HG03354 (cell line): ENCODE results near the gene CAMTA1.
"Not testable (repeated sequence)": the region's sequence is repeated elsewhere in the genome, so short reads cannot be mapped to it uniquely, and the experiment has no call there.

Source experiments
- ATAC-seq: cut with Tn5 transposase; IDR thresholded peaks from one replicate; pipeline ENCODE4 v1.9.1; 2021; ENCODE audit warnings: mild to moderate bottlenecking; ENCODE audit not compliant: unreplicated experiment, poor library complexity, severe bottlenecking

Gene CAMTA1

DNA sequence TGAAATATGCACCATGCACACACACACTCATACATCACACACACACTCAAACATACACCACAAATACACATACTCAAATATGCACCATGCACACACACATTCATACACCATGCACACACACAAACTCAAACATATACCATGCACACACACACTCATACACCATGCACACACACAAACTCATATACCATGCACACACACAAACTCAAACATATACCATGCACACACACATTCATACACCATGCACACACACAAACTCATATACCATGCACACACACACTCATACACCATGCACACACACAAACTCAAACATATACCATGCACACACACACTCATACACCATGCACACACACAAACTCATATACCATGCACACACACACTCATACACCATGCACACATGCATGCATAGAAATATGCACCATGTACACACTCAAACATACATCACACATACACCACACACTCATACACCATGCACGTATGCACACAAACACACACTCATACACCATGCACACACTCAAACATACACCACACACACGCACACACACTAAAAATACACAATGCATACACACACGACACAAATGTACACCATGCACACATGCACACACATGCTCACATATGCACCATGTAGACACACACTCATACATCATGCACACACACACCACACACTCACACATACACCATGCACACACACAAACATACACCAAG lies 362.5 kb downstream of the CAMTA1 start:
- not testable (repeated sequence) for ATAC-seq

DNA sequence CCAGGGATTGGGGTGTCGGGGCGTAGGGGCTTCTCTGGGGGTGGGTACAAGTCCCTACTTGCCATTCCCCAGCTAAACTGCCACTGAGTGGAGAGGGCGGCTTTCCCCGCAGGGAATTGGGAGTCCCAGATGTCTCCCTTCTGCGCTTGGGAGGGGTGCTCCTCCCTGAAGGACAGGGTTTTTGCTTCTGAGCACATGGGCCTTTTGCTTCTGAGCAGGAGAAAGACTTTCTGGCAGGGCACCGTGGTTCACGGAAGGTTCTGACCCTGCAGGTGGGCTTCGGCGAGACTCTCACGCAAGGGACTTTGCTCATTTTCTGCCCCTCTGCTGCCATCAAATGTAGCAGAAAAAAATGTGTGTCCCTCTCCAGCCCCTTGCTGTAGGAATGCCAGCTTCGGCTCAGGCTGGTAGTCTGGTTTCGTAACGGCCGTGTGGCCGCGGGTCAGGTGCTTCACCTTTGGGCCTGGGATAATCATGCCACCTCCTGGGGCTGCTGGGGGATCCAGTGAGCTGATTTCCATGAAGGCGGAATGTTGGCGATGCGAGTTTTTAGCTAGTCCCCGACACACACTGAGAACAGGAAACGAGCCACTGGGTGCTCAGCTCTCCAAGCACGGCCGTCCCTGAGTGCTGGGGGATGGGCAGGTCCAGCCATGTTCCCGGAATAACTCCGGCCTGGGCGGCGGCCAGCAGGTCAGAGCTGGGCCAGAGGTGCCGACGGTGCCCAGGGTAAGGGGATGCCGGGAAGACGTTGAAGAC lies 364.0 kb downstream of the CAMTA1 start:
- ATAC-seq: no peak

DNA sequence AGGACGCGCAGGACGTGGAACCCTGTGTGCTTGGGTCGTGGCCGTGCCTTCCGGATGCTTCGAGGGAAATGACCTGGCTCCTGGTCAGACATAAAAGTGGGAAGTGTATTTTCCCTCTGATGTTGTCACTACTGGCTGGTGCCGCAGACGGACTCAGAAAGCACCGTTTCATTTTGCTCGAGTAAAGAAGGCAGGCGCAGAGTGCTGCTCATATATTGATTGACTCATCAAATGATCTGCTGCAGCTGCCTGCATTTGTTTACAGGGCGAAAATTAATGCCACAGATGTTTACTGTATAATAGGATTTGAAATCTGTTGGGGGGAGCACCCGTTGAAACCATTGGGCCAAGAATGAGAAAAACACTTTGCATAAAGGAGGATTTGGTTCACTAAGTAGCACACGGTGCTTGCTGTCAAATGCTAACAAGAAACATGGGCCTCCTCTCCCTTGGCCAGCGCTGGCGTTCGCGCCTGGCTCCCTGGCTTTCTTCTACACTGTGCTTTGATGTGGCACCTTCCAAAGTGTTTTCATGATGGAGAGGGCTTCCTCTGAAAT lies 365.5 kb downstream of the CAMTA1 start:
- ATAC-seq: no peak

DNA sequence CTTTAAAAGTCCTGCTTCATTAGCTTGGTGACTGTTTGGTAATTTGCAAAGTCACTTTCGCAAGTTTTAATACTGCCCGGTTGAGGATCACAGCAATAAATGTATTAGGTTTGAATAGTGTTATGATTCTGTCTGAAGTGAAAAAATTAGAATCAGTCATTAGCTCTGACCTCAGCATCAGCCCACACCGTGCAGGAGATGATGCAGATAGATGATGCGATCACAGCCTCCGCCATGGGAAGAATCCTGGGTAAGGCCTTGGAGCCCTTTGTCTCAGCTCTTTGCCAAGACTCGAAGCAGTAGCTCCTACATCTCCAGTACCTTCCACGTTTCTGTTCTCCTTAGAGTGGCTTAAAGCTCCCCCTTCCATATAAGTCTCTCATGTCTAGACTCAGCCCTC lies 366.7 kb downstream of the CAMTA1 start:
- ATAC-seq: no peak

DNA sequence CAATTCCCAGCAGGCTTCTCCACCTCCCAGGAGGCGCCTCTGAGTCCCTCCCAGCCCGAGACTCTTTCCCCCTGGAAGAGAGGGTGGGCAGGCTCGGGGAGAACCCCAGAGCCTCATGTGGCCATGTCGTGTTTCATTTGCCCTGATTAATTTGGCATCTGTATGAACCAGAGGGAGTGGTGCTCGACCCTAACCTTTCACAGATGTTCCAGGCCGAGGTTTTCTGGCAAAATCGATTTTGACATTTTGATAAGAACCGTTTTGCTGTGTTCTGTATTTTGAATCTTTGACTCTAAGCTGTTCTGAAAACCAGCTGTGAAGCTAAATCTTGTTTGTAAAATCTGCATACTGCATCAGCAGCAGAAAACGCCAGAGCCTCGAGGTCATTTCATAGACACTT lies 367.4 kb downstream of the CAMTA1 start:
- no peak for ATAC-seq

DNA sequence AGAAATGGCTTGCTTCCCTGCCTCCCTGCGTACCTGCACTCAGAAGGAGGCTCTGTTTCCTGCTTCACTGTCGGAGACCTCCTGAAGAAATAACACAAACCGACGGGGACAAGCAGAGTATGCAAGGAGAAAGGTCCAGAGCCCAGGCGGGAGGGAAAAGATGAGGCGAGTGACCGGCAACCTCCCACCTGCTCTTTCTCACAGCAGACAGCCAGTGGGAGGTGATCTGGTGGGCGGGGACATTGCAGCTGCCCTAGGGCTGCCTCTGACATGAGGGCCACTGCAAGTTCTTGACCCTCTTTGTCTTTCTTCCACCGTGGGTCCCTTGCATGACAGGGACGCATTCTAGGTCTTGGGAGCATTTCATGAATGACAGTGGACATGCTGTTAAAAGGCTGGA lies 368.2 kb downstream of the CAMTA1 start:
- no peak for ATAC-seq

DNA sequence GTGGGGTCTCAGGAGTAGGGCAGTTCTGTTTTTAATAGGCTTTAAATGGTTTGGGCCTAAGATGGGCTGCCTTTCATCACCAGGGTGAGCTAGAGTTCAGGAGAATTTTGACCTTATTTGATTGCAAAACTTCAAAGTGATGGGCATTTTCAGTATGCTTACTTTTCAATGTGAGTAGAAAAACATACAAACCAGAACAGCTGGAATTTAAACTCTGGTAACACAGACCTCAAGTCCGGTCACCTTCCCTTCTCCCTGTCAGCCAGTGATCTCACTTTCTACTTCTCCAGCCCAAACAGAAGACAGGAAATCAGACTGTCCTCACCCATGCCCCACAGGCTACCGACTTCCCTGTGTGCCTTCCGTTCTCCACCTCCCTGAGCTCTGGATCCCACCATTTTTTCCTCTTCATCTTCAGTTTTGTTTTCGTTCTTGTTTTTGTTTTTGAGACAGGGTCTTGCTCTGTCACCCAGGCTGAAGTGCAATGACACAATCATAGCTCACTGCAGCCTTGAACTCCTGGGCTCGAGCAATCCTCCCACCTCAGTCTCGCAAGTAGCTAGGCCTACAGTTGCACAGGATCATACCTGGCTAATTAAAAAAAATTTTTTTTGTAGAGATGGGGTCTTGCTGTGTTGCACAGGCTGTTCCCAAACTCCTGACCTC lies 374.0 kb downstream of the CAMTA1 start:
- ATAC-seq: no peak

DNA sequence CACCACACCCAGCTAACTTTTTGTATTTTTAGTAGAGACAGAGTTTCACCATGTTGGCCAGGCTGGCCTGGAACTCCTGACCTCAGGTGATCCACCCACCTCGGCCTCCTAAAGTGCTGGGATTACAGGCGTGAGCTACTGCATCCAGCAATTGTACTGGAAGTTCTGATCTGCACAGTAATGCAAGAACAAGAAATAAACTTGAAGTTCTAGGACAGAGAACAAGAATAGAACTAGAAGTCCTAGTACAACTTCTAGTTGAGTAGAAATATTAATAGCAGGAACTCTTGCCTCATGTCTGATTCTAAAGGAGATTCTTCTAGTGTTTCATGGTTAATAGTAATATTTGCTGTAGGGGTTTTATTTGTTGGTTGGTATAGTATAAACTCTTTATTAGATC lies 383.3 kb downstream of the CAMTA1 start:
- not testable (repeated sequence) for ATAC-seq

DNA sequence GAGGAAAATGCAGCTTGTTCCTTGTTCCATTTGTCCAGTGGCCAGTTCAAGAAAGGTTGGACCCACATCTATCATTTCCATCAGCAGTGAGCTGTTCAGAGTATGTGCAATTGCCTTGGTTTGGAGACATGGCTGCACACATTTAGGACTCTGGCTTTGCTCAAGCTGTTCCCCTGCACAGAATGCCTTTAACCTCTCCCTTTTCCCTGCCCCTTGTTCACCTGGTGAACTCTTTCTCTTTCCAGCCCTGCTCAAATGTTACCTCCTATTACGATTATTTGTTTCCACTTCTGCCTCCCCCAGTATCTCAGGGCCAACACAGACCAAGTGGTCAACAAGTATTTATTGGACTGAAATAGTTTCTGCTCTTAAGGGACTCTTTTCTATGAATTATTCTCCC lies 385.9 kb downstream of the CAMTA1 start:
- ATAC-seq: no peak

DNA sequence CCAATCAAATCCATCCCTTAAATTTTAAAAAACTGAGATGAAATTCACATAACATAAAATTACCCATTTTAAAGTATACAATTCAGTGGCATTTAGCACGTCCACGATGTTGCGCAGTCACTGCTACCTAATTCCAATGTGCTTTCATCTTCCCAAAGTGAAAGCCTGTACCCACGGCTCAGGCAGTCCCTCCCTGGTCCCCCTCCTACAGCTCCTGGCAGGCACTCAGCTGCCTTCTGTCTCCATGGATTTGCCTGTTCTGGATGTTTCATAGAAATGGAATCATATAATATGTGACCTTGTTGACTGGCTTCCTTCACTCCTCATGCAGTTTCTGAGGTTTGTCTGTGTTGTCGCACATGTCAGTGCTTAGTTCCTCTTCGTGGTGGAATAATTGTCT lies 386.3 kb downstream of the CAMTA1 start:
- no peak for ATAC-seq

DNA sequence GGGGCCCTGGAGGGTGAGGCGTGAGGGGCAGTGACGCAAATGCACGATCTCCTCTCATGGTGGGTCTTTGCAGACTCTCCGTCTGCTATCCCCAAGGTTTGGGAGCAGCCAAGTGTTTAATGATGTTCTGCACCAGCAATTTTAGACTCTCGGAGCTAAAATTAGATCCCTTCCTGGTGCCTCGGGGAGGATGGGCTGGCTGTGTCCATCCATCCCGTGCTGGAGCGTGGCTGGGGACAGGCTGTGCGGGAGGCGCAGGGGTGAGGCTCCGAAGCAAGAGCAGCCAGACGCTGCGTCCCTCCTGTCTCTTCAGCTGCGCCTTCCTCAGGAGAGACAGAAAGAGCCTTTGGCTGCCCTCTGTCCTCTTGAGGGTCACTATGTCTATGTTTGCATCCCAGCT lies 387.6 kb downstream of the CAMTA1 start:
- no peak for ATAC-seq

DNA sequence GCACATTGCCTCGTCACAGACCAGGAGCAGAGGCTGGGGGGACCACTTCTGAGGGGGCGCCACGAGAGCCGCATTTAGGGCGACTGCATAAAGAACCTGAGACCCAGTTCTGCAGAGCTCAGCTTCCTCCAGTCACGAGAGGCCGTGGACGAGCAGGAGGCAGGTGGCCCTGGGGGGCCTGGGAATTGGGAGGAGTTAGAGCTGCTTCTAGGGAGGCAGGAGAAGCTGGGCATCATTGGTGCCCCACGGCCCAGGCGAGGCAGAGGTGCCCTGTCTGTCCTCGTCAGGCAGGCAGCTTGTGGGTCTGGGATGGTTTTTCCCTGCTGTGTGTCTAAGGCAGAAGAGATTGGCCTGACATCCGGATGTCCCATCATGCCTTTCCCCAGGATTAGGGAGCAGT lies 389.3 kb downstream of the CAMTA1 start:
- ATAC-seq: no peak

DNA sequence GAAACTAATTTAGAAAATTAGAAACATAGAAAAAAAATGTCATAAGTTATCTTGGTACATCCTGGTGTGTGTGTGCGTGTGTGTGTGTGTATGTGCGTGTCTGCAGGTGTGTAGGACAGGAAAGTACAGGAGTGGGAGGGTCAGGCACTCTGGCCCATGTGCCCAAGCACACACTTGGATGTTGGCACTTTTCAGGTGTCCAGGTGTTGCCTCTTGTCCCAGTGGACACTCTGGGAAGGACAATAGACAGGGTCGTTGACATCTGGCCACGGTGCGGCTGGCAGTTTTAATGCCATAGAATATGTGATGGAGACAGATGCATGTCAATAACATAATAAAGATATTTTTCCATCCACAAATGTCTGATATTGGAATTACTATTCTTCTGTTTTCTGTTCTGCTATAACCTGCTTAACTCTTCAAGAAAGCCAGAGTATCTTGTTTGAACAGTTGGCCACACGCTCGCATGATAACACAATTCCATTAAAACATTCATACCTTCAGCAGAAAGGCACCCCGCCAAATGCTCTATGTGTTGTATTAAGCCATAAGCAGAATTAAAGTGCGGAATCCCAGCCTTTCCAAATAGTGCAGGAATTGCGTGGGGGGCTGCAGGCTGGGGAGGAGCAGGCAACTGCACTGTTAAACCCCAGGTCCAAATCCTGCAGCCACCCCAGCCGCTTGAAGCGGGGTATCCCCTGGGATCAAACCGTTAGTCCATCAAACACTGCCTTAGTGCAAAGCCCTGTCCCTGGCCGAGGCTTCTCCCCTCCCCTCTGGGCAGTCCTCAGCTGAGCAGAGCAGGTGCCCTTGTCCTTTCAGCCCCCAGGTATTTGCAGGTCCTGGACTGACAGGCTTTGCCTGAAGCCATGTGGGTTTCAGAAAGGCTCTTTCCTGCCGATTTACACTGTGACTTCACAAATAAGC lies 390.0 kb downstream of the CAMTA1 start:
- ATAC-seq: no peak

DNA sequence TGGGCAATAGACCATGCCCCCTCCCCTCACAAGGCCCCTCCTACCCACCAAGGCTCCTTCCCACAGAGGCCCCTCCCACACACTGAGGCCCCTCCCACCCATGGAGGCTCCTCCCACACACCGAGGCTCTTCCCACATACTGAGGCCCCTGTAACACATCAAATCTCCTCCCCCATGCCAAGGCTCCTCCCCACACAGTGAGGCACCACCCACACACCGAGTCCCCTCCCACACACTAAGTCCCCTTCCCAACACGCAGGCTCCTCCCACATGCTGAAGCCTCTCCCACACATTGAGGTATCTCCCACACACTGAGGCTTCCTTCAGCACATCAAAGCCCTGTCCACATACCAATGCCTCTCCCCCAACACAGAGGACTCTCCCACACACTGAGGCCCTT lies 391.8 kb downstream of the CAMTA1 start:
- ATAC-seq: no peak

DNA sequence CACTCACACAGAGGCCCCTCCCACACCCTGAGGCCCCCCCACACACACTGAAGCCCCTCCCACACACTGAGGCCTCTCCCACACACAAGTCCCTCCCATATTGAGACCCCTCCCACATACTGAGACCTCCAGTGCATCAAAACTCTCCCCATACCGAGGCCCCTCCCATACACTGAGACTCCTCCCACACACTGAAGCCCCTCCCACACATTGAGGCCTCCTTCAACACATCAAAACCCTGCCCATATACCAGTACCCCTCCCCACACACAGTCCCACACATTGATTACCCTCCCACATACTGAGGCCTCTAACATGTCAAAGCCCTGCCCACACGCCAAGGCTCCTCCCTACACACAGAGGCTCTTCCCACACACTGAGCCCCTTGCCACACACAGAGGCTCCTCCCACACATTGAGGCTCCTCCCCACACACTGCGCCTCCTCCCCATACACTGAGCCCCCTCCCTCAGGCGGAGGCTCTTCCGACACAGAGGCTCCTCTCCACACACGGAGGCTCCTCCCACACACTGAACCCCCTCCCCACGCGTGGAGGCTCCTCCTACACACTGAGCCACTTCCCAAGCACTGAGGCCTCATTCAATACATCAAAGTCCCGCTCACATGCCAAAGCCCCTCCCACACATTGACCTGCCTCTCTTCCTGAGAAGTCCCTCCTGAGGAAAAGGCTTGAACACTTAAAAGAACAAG lies 392.3 kb downstream of the CAMTA1 start:
- ATAC-seq: no peak

DNA sequence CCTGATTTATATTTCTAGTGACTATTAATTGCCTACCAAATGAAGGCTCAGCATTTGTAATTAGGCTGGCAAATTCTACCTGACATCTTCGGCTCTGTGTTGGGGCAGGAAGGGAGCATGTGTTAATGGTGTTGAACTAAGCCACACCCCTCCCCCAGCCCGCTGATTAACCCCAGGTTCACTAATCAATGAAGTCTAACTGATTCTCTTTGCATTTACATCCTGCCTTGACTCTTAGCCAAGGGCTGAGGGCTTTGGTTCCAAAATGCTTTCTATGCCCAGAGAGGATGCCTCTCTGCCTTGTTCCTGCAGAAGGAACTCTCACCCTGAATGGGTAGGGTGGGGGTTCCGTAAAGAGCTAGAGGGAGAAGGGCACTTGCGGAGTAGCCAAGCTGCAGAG lies 393.1 kb downstream of the CAMTA1 start:
- no peak for ATAC-seq

DNA sequence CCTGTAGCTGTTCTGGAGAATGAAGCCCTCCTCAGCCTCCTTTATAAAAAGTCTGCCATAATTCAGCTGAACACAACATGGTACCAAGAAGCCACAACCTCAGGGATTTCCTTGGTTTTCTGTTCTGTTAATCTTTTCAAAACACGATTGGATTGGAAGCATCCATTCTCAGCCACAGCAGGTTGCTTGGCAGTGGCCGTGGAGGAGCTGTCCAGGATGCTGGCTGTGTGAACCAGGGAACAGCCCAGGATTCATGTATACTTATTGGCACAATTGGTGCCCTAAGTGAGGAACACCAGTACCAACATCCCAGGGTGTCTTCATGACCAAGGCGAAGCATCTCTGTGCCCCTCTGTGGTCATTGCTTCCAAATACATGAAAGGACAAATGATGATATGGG lies 393.5 kb downstream of the CAMTA1 start:
- ATAC-seq: no peak

DNA sequence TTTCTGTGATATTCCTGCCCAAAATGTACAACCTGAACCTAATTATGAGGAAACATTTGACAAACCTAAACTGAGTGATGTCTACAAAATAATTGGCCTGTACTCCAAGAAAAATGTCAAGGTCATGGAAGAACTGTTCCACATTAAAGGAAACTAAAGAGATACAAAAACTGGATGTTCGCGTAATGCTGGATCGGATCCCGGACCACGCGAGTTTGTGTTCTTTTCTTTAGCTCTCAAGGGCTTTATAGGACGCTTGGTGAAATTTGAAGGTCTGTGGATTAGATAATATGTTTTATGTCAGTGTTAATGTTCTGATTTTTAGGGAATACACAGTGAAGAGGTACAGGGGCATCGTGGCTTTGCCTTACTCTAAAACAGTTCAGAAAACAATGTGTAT lies 400.5 kb downstream of the CAMTA1 start:
- no peak for ATAC-seq
